SKM-1 (cell line): Measurements from ENCODE around the gene STK38.
"Not testable (repeated sequence)": the region's sequence is repeated elsewhere in the genome, so short reads cannot be mapped to it uniquely, and the experiment has no call there.

Source experiments
- DNase-seq: peaks from one replicate; lab custom pipeline; 2025; ENCODE audit not compliant: unreplicated experiment; lab: John Stamatoyannopoulos, UW

STK38 gene

DNA sequence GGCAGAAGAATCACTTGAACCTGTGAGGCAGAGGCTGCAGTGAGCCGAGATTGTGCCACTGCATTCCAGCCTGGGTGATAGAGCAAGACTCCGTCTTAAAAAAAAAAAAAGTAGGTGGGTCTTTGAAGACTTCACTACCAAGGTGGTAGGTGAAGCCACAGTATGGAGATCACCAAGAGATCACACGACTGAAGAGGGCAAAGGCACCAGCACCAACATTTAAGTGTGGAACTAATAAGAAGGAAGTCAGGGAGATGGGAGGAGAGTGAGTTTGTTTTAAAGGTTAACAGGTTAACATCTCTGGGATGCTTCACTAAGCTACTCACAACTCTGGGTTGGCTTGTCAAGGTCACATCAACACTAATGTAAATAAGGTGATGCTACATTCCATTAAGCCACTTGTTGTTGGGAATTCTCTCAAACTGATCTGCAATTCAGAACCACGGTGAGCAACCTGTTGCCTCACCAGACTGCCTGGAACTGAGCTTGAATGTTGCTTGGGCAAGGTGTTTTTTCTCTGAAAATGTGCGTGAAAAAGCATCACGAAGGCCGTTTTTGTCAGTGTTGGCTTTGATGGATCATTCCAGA lies 55.8 kb downstream of the STK38 start:
- no peak for DNase-seq

DNA sequence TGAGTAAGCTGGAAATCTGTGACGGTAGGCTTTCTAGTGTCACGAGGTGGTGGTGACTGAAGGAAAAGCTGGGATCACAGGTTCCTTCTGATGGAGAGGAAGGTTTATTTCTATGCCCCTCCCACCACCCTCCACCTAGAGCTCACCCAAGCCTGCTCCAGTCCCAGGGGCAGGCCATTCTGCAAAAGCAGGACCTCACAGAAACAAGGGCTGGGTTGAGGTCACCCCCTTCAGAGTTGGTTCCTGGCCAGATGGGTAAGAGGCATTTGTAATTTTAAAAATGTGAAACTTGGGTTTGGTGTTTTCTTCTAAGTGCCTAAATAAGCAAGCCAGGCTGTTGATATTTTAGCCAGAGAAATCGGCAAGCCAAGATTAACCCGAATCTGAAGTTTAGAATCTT lies 57.9 kb downstream of the STK38 start:
- DNase-seq: no peak

DNA sequence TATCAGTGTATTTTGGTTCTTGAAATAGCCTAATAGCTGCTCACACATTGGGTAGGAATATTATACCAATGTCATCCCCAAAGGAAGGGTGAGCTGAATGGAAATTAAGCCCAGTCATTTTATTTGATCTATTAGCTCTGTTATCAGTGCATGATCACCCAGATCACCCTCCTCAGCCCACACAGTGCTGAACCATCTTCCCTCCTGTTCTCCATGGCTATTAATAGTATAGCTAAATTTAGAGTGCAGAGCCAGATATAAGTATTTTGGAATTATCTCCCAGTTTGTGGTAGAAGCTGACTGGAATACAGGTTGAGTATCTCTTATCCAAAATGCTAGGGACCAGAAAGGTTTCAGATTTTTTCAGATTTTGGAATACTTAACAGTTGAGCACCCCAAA lies 59.1 kb downstream of the STK38 start:
- DNase-seq: no peak

DNA sequence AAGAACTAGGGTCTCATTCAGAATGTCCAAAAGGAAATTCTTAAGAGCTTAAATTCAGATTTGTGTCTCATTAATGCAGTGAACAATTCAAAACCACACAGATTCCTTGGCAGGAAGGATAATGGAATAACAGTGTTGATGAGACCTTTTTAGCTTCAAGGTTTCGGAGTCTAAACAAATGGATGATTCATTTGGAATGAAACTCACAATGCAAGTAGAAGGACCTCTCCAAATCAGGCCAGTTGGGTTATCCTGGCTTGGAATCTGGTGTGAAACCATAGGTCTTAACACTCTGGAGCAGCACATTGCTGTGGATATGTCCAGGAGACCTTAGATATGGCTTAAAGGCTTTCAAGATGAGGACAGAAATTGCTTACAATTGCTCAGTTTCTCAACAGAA lies 59.6 kb downstream of the STK38 start:
- DNase-seq: no peak

DNA sequence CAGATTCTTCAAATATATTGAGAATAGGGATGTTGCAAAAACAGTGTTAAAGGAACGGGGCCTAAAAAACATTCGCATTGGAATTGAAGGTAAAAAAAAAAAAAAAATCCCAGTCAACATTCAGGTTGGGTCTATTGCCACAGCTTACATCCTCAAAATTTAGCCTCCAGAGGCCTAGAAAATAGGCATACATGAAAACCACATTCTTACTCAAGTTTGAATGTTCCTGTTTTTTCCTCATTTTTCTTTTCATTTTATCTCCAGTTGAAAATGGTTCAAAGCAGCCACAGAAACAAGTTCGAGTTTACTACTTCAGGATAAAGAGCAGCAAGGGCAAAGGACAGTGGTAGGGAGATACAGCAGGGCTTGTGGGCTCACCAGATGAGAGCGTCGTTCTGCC lies 62.5 kb downstream of the STK38 start:
- DNase-seq: peak; percentile 38

DNA sequence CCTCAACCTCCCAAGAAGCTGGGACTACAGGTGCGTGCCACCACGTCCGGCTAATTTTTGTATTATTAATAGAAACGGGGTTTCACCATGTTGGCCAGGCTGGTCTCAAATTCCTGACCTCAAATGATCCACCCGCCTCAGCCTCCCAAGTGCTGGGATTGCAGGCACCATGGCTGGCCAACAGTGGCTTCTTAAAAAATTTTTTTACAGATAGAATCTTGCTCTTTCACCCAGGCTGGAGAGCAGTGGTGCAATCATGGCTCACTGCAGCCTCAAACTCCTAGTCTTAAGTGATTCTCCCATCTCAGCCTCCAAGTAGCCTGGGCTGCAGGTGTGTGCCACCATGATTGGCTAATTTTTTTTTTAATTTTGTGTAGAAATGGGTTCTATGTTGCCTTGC lies 64.0 kb downstream of the STK38 start:
- DNase-seq: not testable (repeated sequence)

DNA sequence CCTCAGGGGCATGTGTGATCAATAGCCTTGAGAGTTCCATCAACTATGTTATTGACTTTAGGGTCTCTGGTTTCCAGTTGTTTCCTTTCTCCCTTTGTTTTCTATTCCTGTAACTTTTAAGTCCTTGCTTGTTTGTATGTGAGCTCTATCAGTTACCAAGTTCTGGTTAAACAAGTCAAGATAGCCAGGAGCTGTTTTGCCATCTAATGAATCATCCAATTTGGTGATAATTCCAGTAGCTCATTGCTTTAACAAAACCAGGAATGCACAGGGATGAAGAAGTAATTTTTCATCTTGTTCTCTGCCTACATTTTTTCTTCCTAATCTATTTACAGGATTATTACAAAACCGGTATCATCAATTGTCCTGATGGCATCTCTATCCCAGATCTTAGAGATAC lies 68.0 kb downstream of the STK38 start:
- no peak for DNase-seq

DNA sequence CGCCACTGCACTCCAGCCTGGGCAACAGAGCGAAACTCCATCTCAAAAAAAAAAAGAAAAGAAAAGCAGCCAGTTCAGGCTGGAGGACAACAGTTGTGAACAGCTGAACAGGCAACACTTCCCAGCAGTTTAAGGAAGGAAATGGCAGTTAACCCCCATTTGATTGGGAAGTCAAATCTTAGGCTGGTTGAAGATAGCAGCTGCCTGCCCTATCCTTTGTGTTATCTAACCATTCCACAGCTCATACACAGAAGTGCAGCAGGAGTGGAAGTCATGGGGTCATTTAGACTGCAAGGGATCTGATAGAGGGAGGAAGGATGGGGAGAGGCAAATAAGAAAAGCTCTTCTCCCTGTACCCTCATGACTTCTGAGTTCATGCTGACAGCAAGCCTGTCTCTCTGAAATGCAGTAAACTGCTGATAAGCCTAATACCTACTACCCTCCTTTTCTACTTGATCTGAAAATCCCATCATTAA lies 69.2 kb downstream of the STK38 start:
- no peak for DNase-seq

DNA sequence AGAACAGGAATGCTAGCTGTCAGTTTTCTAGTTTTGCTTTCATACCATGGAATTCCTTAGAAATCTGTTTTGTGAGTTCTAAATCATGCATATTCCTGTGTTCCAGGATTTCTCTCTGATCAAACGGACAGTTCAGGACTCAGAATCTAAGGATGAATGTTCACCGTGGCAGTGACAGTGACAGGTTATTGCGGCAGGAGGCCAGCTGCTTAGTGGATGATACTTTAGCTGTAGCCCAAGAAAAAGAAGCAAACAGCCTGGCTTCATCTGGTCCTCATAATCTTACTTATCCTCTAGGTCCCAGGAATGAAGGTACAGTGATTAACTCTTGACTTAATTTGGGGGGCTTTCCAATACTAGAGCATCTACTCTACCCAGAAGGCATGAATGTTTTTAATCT lies 77.3 kb downstream of the STK38 start:
- no peak for DNase-seq

DNA sequence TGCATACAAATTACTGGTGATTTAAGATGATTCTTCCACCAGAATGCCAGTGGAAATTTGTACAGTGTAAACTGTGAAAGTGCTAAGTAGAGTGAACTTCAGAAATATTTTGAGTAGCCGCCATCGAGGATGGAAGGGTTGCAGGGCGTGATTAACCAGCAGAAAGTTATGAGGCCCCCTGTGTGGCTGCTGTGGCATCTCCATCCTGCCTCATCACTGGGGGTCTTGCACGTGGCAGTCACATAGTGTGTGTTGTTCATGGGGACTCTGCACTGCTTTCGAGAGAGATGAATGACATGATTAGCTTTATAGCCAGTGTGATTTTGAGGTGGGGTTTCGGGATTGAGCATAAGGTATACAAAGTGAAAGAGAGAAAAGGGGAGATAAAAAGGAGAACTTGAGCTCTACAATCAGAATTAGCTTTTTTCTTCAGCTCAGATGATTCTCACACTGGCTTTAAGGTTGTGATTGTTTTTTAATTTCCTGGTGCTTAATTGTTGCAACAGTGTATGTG lies 78.1 kb downstream of the STK38 start:
- DNase-seq: no peak

DNA sequence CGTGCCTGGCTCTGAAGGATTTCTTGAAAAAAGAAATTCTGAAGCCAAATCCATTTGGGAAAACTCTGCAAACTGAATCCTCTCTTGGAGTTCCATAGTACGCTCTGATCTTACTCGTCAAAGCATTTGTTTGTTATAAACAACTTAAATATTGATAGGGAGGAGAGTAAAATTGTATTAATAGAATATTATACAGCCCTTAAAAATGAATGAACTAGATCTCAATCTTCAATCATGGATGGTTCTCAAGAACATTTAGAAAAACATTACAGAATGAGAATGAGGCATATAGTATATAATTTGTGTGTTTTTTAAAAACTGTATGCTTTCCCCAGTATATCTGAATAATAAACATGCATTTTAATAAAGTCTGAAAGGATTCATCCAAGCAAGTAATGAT lies 79.7 kb downstream of the STK38 start:
- DNase-seq: no peak

DNA sequence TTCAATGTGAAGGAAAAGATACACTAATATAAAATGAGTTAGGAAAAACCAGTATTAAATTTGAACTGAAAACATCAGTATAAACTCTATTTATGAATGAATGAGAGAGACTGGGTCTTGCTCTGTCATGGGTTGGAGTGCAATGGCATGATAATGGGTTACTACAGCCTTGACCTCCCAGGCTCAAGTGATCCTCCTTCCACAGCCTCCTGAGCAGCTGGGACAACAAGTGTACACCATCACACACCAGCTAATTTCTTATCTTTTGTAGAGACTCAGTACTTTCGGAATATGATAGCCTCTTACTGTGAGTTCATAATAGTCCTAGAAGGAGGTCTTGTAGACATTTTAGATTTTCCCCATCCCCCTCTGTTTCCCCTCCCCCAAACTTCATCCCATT lies 83.0 kb downstream of the STK38 start:
- no peak for DNase-seq

DNA sequence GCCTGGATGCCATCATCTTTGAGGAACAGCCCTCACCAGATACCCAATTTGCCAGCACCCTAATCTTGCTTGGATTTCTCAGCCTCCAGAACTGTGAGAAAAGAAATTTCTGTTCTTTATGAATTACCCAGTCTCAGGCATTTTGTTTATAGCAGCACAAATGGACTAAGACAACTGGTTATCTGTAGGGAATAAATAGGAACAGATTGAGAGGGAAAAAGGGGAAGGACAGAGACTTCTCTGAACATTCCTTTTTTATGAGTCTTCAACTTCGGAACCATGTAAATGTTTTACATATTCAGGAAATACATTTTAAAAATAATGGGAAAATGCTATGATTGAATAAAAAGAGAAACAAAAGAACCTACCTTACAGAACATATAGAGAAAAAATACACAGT lies 83.6 kb downstream of the STK38 start:
- DNase-seq: no peak

DNA sequence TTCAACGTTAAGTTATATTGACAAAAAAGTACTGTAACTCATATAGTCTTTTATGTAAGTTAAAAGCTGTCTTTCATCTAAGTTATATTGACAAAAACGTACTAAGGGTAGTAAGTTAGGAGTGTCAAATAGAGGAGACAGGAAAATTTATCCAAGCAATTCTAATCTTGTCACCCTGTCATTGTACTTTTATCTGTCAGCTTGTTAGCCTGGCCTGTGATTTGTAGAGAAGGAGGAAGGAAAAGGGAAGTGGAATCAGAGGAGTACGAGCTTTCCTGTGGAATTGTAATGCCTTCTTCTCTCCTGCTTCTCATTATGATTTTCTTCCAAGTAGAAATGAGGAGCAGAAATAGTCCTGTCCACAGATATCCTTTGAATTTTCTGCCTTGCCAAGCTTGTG lies 85.6 kb downstream of the STK38 start:
- DNase-seq: no peak

DNA sequence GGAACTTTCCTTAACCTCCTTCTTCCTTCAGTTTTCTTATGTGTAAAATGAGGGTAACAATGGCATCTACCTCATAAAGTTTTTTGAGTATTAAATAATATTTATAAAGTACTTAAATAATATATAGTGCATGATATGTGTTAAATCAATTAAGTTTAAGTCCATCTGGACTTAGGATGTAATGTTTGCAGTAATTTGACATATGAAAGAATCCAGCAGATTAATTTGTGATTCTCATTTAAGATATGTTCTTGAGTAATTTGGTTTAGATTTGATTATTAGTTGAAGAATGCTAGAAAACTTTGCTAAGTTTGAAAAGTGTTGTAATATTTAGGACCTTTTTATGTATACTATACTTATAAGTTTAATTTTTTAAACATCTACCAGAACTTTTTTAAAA lies 86.4 kb downstream of the STK38 start:
- no peak for DNase-seq

DNA sequence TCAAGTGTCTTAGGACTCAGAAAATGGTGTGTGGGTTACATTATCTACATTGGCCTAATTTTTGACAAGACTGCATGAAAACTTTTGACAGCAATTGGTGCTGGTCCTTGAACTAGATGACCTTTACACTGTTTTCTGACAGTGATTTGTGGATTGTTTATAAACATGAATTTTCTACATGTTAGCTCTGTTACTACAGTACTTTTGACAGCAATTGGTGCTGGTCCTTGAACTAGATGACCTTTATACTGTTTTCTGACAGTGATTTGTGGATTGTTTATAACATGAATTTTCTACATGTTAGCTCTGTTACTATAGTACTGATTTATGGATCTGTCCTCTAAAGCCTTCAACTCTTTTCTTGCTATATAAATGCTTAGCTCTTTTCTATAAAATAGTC lies 87.8 kb downstream of the STK38 start:
- no peak for DNase-seq

DNA sequence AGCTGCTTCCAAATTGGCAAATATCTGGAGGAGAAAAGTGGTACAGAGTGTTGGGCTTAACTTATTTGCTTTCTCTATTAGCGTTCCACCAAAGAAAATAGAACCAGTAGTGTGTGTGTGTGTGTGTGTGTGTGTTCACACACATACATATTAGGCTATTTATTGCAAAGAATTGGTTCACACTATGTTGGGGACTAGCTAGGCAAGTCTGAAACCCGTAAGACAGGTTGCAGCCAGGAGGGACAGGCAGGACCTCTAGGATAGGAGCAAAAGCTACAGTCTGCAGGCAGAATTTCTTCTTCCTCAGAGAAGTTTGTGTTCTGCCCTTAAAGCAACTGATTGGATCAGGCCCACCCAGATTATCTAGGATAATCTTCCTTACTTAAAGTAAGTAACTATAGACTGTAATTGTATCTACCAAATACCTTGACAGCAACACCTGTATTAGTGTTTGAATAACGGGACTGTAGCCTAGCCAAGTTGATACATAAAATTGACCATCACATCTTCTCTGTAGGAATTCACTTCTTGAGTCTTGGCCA lies 91.7 kb downstream of the STK38 start:
- no peak for DNase-seq

DNA sequence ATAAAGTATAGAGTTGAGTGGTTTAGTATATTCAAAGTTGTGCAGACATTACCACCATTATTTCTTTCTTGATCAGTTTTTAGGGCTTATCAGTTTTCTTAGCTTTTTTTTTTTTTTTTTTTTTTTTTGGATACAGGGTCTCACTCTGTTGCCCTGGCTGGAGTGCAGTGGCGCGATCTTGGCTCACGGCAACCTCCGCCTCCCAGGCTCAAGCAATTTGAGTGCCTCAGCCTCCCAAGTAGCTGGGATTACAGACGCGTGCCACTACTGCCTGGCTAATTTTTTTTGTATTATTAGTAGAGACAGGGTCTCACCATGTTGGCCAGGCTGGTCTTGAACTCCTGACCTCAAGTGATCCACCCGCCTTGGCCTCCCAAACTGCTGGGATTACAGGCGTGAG lies 94.4 kb downstream of the STK38 start:
- not testable (repeated sequence) for DNase-seq

DNA sequence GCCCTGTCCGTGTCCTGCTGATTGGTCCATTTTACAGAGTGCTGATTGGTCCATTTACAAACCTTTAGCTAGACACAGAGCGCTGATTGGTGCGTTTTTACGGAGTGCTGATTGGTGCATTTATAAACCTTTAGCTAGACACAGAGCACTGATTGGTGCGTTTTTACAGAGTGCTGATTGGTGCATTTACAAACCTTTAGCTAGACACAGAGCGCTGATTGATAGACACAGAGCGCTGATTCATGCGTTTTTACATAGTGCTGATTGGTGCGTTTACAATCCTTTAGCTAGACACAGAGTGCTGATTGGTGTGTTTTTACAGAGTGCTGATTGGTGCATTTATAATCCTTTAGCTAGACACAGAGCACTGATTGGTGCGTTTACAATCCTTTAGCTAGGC lies 98.1 kb downstream of the STK38 start:
- not testable (repeated sequence) for DNase-seq

DNA sequence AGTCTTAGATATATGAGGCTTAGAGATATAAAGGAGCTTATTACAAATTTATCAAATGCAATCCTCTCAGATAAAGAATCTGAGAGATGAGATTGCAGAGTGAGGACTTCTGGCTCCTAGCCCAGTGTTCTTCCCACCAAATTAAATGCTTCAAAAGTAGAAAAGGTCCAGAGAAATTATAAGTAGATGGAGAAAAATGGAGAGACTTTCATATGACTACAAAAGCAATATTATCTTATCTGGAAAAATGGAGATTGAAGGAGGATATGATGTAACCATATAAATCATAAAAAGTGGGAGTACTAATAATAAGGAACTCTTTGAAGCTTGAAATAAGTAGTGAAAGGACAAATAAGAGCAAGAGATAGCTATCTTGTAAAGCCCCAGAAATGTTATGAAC lies 101.7 kb downstream of the STK38 start:
- DNase-seq: no peak

DNA sequence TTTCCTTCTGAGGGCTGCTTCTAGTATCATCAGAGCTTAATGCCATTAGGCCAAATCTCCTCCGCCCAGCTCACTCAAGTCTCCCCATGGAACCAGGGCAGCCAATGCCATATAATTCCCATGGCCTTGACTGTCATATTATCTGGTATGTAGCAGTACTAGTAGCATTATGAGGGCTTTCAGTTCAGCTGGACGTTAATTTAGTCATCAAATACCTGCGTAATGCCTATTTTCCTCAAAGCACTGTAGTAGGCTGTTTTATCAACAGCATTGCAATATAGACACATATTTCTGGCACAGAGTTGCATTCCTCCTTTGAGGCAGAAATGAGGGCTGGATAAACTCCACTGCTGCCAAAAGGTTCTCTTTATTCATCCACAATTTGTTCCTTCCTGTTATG lies 102.8 kb downstream of the STK38 start:
- no peak for DNase-seq
